Osteocyte (in vitro differentiated cells): ENCODE results near the gene SQOR. TPM values are rescaled to one million over a fixed set of nuclear protein-coding genes. Genes with fewer than 3 reads are reported as not detected.

Experiments
- DNase-seq: peaks from one replicate; pipeline ENCODE4 v3.0.0; 2021; ENCODE audit warnings: mixed read lengths; ENCODE audit not compliant: unreplicated experiment; ENCODE audit errors: extremely low spot score
- H3K27ac Mint-ChIP-seq: one replicate; pipeline ENCODE4 v1.8.0; 2021; ENCODE audit warnings: mild to moderate bottlenecking, mixed read lengths; ENCODE audit not compliant: unreplicated experiment
- H3K27me3 Mint-ChIP-seq: one replicate; pipeline ENCODE4 v1.8.0; 2021; ENCODE audit warnings: mixed read lengths; ENCODE audit not compliant: unreplicated experiment
- H3K36me3 Mint-ChIP-seq: one replicate; pipeline ENCODE4 v1.8.0; 2021; ENCODE audit warnings: mixed read lengths; ENCODE audit not compliant: unreplicated experiment
- H3K4me1 Mint-ChIP-seq: one replicate; pipeline ENCODE4 v1.8.0; 2021; ENCODE audit warnings: mixed read lengths; ENCODE audit not compliant: unreplicated experiment
- H3K4me3 Mint-ChIP-seq: one replicate; pipeline ENCODE4 v1.8.0; 2021; ENCODE audit warnings: mild to moderate bottlenecking, moderate library complexity, mixed read lengths; ENCODE audit not compliant: unreplicated experiment
- H3K9me3 Mint-ChIP-seq: one replicate; pipeline ENCODE4 v1.8.0; 2021; ENCODE audit warnings: mixed read lengths; ENCODE audit not compliant: unreplicated experiment
- total RNA-seq: library from RNA; stranded (reverse); gene quantifications from 2 replicates; pipeline ENCODE4 v1.2.1, GENCODE V29; 2021
- TF ChIP-seq, protein P1 (sequence below): fragments of 200-600 bp; sonication (generic); IDR thresholded peaks from 2 replicates; pipeline ENCODE4 v1.5.0; 2021; ENCODE audit warnings: antibody characterized with exemption, mild to moderate bottlenecking, moderate library complexity

SQOR gene
- total RNA-seq, 1 donor from 2014 or later: 22.6 TPM

- no peak overlapping the region for H3K27ac Mint-ChIP-seq
- H3K4me1 Mint-ChIP-seq: no peaks in the 10 kb centered on the region
- no peaks in the 10 kb centered on the region for H3K27me3 Mint-ChIP-seq
- no peaks in the 10 kb centered on the region for H3K9me3 Mint-ChIP-seq
- peaks cover 36% of the 10 kb centered on the region for H3K36me3 Mint-ChIP-seq
- no peak overlapping the region for H3K4me3 Mint-ChIP-seq
- no peak for DNase-seq
- TF ChIP-seq, protein P1, sequence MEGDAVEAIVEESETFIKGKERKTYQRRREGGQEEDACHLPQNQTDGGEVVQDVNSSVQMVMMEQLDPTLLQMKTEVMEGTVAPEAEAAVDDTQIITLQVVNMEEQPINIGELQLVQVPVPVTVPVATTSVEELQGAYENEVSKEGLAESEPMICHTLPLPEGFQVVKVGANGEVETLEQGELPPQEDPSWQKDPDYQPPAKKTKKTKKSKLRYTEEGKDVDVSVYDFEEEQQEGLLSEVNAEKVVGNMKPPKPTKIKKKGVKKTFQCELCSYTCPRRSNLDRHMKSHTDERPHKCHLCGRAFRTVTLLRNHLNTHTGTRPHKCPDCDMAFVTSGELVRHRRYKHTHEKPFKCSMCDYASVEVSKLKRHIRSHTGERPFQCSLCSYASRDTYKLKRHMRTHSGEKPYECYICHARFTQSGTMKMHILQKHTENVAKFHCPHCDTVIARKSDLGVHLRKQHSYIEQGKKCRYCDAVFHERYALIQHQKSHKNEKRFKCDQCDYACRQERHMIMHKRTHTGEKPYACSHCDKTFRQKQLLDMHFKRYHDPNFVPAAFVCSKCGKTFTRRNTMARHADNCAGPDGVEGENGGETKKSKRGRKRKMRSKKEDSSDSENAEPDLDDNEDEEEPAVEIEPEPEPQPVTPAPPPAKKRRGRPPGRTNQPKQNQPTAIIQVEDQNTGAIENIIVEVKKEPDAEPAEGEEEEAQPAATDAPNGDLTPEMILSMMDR: no peak
These were observed 55.9 kb downstream of the SQOR start for GRCh38 chr15:45690581-45691260.

DNA sequence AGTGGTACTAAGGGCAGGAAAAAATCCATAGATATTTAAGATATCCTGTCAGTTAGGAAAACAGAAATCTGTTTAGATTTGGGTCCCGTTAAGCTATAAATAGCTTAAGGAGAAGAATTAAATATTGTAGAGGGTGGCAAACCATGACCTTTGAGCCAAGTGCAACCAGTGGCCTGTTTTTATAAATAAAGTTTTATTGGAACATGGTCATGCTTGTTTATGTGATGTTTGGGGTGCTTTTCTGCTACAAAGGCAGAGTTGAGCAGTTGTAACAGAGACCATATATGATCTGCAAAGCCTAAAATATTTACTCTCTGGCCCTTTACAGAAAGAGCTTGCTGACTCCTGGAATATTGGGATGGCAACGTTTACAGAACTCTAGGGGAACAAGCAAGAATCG is 66.3 kb downstream of the SQOR start:
- TF ChIP-seq, protein P1: no peak
- Mint-ChIP-seq H3K4me1 (peaks cover 10% of the 10 kb centered on the region), H3K4me3 (no peak overlapping the region), H3K9me3 (no peaks in the 10 kb centered on the region), H3K36me3 (no peaks in the 10 kb centered on the region), H3K27ac (no peak overlapping the region), H3K27me3 (peaks cover 4% of the 10 kb centered on the region)
- no peak for DNase-seq

GRCh38 chr15:45702041-45702440 is 67.2 kb downstream of the SQOR start:
- DNase-seq: no peak
- Mint-ChIP-seq H3K27ac (no peak overlapping the region), H3K4me1 (peaks cover 10% of the 10 kb centered on the region), H3K9me3 (no peaks in the 10 kb centered on the region), H3K36me3 (no peaks in the 10 kb centered on the region), H3K27me3 (peaks cover 4% of the 10 kb centered on the region), H3K4me3 (no peak overlapping the region)
- TF ChIP-seq, protein P1: no peak

DNA sequence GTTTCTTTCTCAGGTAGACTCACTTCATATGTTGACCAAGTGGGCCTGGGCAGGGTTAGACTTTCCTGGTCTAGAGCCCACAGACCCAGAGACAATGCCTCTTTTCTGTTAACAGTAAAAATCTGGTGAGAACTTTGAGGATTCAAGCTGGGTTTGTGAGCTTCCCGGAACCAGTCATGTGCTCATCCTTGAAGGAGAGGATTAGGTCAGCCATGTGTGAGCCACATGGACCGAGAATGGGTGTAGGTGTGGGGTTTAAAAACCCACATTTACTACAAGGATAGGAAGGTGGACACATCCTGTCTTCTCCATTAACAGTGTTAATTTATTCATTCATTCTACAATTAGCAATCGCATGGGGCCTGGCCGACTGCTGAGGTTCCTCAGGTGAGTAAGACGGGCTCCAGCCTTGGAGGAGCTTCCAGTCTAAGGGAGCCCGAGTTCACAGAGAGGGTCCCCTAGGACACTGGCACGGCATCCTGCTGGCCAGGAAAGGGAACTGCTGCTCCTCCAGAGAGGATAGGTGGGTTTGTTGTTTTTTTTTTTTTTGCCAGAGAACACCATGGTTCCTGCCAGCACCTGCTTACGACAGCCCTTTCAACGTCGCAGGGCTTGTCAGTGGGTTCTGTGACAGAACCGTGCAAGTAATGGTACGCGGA is 69.0 kb downstream of the SQOR start:
- H3K4me1 Mint-ChIP-seq: peaks cover 10% of the 10 kb centered on the region
- peaks cover 14% of the 10 kb centered on the region for H3K27me3 Mint-ChIP-seq
- H3K27ac Mint-ChIP-seq: no peak overlapping the region
- H3K36me3 Mint-ChIP-seq: no peaks in the 10 kb centered on the region
- TF ChIP-seq, protein P1: peak; percentile 9
- H3K4me3 Mint-ChIP-seq: peak overlapping the region; percentile 72
- no peaks in the 10 kb centered on the region for H3K9me3 Mint-ChIP-seq
- no peak for DNase-seq
